LHCN-M2 (cell line): Measurements from ENCODE around the gene FARSA. TPM values are rescaled to one million over a fixed set of nuclear protein-coding genes. Genes with fewer than 3 reads are reported as not detected.
"Not testable (repeated sequence)": the region's sequence is repeated elsewhere in the genome, so short reads cannot be mapped to it uniquely, and the experiment has no call there.

ENCODE experiments used
- DNase-seq: peaks from one replicate; pipeline ENCODE4 v3.0.0-alpha.2; 2012; ENCODE audit warnings: low read depth
- total RNA-seq: library from RNA; depleted of rRNA; stranded (reverse); fragments of >200 nt; gene quantifications from 2 replicates; pipeline ENCODE4 v1.2.3, GENCODE V29; 2014

Gene FARSA
- total RNA-seq, 1 experiment from 2014 or later: 64.0 TPM

DNA sequence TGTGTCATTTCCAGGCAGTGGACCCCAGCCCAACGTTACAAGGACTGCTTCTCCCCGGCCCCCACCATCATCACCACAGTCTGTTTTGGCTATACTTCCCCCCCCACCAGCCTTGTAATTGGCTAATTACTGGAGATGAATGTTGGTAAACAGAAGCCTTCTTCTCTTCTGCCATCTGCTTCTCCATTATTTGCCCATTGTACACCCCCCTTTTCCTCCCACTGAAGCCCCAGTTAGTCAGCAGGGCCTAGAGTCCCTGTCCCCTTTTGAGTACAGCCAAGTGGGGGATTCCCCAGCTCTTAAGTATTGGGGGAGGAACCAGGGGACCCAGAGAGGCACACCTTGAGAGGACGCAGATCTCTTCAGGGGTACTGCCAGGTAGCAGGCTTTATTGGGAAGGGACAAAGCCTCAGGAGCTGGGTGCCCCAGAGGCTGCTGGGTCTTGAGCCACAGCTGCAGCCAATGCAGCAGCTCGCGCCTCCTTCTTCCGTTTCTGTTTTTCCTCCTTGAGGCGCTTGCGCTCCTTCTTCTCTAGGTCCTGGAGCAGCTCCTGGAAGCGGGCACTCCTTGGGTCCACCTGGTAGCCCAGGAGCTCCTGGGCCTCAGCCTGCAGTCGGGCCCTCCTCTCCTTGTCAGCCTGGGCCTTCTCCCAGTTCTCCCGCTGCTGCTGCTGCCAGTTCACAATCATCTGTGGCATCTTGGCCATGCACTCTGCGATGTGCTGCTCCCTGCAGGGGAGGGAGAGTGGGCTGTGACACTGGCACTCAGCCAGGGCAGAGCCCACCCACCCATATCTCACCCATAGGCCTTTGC lies 20.5 kb upstream of the FARSA start:
- no peak for DNase-seq

DNA sequence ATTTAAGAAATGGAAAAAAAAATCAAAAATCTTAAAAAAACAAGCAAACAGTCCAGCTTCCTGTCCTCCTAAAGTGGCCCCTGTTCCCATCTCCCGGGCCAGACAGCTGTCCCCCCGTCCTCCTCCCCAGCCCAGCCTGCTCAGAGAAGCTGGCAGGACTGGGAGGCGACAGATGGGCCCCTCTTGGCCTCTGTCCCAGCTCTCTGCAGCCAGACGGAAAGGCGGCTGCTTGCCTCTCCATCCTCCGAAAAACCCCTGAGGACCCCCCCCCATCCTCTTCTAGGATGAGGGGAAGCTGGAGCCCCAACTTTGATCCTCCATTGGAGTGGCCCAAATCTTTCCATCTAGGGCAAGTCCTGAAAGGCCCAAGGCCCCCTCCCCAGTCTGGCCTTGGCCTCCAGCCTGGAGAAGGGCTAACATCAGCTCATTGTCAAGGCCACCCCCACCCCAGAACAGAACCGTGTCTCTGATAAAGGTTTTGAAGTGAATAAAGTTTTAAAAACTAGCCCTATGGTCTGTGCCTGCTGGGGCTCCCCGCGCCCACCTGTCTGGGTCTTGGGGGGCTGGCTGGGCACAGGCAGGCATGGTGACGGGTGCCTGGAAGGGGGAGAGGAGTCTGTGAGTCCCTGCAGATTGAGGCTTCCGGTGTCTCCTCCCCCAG lies 19.8 kb upstream of the FARSA start:
- no peak for DNase-seq

DNA sequence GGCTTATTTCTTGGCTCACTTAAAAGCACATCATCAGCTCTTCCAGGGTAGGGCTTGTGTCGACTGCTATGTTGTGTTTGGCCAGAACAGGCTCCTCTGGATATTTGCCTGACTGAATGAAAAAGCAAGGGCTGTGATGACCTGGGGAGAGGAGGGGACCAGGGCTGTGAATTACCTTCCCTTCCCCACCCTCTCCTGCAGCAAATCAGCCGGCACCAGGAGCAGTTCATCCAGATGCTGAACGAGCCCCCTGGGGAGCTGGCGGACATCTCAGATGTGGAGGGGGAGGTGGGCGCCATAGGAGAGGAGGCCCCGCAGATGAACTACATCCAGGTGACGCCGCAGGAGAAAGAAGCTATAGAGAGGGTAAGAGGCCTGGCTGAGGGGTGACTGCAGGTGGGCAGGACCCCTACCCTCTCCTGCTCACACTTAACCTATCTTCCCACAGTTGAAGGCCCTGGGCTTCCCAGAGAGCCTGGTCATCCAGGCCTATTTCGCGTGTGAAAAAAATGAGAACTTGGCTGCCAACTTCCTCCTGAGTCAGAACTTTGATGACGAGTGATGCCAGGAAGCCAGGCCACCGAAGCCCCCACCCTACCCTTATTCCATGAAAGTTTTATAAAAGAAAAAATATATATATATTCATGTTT lies 19.1 kb upstream of the FARSA start:
- peak; percentile 88 for DNase-seq

DNA sequence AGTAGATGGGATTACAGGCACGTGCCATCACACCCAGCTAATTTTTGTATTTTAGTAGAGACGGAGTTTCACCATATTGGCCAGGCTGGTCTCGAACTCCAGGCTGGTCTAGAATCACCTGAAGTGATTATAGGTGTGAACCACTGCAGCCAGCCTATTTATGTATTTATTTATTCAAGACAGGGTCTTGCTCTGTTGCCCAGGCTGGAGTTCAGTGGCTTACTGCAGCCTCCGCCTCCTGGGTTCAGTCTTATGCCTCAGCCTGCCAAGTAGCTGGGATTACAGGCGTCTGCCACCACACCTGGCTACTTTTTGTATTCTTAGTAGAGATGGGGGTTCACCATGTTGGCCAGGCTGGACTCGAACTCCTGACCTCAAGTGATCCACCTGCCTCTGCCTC lies 18.5 kb upstream of the FARSA start:
- DNase-seq: not testable (repeated sequence)

DNA sequence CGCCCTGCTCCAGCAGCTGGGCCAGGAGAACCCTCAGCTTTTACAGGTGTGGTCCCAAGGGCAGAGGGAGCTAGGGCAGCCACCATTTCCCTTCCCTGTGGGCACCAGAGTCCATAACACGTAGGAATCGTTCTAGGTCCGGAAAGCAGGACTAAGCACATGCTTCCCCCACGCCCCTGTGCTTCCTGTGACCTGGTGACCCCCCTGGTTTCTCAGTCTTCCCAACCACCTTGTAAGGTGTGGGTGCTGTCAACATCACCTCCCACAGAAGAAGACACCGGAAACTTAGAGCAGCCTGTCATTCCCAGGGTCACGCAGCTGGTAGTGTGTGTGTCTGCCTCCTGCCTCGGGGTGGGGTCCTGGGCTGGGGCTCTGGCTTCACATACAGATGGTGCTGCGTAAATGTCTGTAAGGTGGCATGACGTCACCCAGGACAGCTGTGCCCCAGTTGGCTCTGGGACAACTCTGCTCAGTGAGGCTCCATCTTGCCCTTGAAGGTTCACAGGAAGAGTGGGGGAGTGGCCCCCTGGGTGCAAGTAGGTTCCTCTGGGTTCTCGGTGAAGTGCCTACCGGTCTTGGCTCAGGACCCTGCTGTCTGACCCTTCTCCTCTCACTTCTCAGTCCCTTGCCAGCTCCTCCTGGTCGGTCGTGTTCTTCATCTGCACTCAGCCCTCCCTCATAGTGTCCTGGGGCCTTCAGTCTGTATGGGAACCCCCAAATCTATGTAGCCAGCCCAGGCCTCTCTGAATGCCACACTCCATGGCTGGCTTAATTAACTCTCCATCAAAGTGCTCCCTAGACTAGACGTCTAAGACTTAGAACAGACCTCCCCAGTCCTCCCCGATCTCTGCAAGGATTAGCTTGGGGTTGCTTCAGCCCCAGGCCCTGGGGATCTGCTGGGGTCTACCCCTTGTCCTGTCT lies 16.1 kb upstream of the FARSA start:
- peak; percentile 39 for DNase-seq

DNA sequence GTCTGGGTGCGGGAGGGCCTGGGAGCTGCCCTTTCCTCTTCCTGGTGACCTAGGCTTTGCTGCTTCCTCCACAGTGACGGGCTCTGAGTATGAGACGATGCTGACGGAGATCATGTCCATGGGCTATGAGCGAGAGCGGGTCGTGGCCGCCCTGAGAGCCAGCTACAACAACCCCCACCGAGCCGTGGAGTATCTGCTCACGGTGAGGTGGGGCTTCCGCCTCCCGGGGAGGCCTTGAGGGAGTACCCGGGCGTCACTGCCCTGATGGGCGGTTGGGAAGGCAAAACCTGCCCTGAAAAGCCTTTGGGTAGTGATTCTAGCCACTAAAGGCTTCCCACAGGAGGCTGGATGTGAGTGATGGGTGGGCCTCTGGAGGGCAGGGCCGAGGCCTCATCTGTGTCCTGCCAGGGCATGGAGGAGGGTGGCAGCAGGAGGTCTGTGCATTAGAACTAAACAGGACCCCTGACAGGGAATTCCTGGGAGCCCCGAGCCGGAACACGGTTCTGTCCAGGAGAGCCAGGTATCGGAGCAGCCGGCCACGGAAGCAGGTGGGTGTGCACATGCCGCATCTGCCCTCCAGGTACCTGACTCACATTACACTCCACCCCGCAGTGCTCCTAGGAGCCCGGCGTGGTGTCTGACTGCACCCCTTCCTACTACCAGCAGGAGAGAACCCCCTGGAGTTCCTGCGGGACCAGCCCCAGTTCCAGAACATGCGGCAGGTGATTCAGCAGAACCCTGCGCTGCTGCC lies 15.3 kb upstream of the FARSA start:
- no peak for DNase-seq

DNA sequence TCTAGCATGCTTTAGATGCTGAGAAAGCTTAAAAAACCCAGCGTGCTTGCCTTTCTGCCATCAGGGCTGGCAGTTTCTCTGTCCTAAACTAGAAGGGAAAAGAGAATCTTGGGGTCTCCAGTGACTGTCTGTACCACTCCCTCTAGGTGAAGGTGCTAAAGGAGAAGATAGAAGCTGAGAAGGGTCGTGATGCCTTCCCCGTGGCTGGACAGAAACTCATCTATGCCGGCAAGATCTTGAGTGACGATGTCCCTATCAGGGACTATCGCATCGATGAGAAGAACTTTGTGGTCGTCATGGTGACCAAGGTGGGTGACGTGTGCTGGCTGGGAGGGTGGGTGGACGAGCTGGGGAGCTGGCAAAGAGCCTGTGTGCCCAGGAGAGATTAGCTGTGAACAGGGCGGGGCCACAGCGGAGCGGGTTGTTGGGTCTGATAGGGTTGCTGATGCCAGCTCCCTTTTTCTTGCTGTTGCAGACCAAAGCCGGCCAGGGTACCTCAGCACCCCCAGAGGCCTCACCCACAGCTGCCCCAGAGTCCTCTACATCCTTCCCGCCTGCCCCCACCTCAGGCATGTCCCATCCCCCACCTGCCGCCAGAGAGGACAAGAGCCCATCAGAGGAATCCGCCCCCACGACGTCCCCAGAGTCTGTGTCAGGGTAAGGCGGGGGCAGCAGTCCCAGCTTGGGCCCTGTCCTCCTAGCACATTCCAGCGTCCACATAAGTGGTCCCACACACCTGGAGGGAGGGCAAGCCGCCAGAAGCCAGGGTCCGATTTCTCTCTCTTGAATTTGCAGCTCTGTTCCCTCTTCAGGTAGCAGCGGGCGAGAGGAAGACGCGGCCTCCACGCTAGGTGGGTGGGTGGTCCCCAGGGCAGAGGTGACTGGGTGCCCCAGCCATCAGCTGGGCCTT lies 14.4 kb upstream of the FARSA start:
- DNase-seq: no peak

DNA sequence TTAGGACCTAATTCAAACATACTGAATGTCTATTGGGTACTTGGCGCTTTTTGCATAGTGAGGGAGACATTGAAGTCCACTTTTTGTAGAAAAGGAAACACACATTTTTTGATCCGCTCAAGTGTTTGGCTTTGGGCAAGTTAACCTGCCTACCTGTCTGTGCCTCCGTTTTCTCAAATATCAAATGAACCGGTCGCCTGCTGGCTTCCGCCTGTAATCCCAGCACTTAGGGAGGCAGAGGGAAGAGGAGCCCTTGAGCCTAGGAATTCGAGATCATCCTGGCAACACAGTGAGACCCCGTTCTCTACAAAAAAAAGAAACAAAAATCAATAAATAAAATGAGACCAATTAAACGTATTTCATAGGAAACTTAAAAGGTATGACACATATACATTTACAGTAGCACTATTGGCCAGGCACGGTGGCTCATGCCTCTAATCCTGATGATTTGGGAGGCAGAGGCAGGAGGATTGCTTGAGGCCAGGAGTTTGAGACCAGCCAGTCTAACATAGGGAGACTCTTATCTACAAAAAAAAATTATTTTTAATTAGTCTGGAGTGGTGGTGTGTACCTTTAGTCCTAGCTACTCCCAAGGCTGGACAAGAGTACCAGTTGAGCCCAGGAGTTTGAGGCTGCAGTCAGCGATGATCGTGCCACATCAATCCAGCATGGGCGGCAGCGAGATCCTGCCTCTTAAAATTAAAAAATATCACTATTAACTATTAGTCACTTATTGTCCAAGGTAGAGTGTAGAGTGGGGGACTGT lies 13.4 kb upstream of the FARSA start:
- no peak for DNase-seq

DNA sequence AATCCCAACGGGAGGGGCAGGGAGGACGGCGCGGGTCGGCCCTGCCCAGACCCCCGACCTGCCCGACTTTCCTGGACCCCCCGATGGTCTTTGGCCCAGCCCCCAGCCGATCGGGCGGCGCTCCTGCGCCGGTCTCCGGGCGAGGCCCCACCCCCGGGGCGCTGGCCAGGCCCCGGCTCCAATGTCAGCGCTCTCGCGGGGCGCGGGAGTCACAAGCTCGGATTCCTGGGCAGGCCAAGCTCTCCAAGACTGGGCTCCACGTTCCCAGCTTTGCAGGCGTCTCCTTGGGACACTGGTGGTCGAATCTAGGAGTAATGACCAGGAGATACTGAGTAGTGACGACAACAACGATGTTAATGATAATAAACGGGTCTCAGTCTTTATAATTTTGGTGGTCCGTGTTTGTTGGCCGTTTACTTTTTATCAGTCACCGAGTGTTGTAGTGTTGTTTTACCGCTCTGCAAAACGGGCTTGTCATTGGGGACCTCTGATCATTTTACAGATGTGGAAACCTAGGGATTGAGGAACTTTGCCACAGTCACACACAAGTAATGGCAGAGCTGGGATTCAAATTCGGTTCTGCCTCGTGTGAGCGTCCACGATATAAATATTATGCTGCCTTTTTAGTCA lies 12.7 kb upstream of the FARSA start:
- DNase-seq: peak; percentile 81

DNA sequence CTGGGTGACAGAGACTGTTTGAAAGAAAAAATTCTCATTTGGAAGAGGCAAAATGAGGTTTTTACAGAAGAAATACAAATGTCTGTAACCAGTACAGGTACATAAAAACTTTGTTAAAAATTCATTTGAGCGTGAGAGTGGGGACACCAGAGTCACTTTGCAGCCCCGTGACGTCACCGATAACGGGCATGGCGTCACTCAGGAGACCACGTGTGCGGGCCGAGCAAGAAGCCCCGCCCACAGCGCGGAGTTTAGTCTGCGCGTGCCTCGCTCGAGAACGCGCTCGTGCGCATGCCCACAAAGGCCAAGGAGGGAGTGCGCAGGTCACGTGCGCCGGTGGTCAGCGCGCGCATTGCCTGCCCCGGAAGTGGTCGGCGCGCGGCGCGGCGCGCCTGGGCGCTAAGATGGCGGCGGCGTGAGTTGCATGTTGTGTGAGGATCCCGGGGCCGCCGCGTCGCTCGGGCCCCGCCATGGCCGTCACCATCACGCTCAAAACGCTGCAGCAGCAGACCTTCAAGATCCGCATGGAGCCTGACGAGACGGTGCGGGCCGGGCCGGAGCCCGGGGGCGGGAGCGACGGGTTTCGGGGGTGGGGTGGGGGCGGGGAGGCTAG lies 12.1 kb upstream of the FARSA start, which contains the start of gene RAD23A:
TSS of gene RAD23A (plus strand) at position 384 of the 613 bp plus-strand sequence. CDS start at position 471, 87 bp downstream.
- peak; percentile 98 for DNase-seq

DNA sequence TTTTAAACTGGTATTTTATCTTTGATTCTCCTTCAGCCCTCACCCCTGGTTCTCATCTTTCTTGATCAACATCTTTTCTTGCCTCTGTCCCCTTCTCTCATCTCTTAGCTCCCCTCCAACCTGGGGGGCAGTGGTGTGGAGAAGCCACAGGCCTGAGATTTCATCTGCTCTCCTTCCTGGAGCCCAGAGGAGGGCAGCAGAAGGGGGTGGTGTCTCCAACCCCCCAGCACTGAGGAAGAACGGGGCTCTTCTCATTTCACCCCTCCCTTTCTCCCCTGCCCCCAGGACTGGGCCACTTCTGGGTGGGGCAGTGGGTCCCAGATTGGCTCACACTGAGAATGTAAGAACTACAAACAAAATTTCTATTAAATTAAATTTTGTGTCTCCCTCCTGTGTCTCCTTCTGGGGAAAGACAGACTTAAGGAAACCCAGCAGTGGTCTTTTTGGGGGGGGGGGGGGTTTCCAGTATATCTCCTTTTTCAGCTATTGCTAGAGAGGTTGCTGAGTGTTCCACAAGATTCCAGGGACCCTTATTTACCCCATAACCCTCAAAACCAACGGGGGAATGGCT lies 10.7 kb upstream of the FARSA start:
- no peak for DNase-seq

DNA sequence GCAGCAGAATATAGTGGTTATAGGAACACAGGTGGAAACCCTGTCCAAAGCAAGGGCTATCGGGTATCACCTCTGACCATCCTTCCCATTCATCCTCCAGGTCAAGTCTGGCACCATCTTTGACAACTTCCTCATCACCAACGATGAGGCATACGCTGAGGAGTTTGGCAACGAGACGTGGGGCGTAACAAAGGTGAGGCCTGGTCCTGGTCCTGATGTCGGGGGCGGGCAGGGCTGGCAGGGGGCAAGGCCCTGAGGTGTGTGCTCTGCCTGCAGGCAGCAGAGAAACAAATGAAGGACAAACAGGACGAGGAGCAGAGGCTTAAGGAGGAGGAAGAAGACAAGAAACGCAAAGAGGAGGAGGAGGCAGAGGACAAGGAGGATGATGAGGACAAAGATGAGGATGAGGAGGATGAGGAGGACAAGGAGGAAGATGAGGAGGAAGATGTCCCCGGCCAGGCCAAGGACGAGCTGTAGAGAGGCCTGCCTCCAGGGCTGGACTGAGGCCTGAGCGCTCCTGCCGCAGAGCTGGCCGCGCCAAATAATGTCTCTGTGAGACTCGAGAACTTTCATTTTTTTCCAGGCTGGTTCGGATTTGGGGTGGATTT lies 10.0 kb upstream of the FARSA start:
- no peak for DNase-seq

DNA sequence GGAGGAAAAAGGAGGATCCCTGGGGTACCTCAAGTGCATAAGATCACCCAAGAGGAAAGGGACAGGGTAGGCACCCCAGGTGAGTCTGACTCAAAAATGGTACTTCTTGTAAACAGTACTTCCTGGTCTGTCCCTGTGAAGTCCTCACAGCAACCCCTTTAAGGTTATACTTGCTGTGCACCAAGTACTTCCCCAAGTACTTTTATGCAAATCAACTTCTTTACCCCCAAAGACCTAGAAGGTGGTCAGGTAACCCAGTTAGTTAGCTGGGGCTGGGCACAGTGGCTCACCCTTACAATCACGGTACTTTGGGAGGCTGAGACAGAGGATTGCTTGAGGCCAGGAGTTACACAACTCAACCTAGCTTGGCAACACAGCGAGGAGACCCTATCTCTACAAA lies 7.4 kb upstream of the FARSA start:
- no peak for DNase-seq

DNA sequence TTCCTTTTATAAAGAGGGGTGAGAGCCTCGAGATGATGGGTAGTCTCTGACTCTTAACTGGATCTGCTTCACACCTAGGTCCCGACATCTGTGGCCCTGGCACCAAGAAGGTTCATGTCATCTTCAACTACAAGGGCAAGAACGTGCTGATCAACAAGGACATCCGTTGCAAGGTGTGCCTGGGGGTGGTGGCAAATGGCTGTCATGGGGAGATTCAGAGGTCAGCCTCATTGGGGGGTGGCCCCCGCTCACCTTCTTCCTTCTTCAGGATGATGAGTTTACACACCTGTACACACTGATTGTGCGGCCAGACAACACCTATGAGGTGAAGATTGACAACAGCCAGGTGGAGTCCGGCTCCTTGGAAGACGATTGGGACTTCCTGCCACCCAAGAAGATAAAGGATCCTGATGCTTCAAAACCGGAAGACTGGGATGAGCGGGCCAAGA lies 6.5 kb upstream of the FARSA start:
- DNase-seq: no peak

DNA sequence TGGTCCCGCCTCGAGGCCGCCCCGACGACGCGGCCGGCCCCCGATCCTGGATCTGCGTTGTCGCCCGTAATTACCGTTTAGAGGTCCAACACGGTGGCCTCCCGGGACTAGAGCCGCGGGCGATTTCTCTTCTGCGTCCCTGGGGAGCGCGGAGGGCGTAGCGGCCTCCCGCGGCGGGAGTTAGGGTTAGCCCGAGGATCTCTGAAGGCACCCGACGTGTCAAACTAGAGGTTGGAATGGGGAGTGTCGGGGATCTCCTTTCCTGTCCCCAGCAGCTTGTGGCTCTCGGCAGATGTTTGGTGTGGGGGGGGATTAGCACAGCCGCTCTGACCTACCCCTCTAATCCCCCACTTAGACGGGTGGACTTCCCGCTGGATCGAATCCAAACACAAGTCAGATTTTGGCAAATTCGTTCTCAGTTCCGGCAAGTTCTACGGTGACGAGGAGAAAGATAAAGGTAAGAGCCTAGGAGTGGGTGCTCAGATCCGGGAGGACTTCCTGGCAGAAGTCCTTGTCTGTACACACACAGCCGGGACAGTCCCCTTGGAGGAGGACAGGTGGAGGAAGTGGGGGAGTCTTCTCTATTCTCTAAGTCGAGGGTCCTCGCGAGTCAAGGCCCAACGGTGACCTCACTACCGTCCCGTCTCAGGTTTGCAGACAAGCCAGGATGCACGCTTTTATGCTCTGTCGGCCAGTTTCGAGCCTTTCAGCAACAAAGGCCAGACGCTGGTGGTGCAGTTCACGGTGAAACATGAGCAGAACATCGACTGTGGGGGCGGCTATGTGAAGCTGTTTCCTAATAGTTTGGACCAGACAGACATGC lies 5.5 kb upstream of the FARSA start:
- peak; percentile 51 for DNase-seq
